G401.6 (cell line): Measurements from ENCODE around the gene KLRK1.
A peak's percentile ranks its signal among the peaks of the same experiment; 100 is the strongest.
"Not testable (repeated sequence)": the region's sequence is repeated elsewhere in the genome, so short reads cannot be mapped to it uniquely, and the experiment has no call there.

Experiments
- FAIRE-seq: peaks from 2 replicates; lab custom pipeline; 2012; peaks lifted over from hg19 to GRCh38; lab: Jason Lieb, UNC

The KLRK1 gene

DNA sequence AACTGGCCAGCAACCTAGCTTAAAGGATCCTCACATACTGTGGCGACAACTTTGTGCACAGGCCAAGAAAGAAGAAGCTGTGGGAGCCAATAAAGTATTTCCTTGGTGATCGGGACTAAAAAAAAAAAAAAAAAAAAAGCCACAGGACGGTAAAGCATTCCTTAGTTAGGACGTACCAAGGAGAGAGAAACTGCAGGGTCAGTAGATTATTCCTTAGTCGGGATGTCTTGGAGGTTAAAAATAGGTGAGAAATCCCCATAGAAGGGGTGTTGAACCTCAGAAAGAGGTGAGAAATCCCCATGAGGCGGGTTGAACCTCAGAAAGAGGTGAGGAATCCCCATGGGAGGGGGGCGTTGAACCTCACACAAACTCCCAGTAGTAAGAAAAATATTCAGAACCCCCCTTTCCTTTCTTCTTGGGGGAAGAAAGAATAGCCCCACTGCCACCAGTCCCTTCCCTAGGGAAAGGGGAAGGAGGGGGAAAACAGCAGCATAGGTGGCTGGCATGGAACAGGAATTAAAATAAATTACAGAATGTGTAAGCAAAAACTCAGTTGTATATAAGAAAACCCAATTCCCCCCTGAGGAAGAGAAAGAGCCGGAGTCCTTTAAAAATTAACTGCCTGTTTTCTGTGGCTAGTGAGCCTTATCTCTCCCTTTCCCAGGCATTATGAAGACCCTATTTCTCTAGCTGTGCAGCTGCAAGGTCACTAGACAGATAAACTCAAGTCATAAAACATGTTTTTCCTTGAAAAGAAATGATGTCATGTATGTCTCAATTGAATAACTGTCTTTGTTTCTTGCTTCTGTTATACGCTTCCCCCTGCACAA, 26.8 kb downstream of the KLRK1 start:
- FAIRE-seq, result no peak

GRCh38 chr12:10362325-10362724, 27.5 kb downstream of the KLRK1 start:
- FAIRE-seq, result no peak

DNA sequence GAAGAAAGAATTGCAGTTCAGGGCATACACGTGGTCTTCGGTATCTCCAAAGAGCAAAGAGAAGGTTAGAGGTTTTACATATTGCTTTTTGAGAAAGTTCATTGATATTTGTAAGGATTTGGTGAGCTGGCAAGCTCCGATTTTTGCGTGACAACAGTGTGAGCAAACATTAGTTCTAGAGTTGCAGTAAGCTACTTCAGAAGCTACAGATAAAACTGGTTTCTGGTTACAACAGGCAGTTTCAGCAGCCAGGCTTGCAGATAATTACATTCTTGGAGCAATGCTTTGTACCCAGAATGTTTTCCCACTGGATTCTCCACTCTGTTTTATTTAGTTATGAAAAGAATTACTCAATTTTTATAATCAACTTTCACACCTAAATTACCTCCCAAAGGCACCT, 28.2 kb downstream of the KLRK1 start:
- no peak for FAIRE-seq

GRCh38 chr12:10361084-10361483, 28.8 kb downstream of the KLRK1 start:
- no peak for FAIRE-seq

DNA sequence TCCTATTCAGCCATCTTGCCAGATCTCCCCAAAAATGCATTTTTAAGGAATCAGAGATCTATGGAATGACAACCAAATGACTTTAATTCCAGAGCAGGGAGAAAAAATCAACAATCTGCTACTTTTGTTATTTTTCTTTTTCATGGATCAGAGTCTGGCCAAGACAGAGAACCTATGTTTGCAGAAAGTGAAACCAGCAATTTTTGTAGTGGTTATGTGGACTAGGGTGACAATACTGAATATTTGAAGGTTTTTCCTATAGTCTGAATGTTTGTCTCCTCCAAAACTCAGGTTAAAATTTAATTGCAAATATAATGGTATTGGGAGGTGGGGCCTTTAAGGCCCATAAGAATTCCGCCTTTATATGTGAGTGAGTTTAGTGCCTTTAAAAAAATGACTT, 30.9 kb downstream of the KLRK1 start:
- FAIRE-seq, result no peak

- FAIRE-seq, result no peak
These were observed 31.7 kb downstream of the KLRK1 start for GRCh38 chr12:10358131-10358530.

DNA sequence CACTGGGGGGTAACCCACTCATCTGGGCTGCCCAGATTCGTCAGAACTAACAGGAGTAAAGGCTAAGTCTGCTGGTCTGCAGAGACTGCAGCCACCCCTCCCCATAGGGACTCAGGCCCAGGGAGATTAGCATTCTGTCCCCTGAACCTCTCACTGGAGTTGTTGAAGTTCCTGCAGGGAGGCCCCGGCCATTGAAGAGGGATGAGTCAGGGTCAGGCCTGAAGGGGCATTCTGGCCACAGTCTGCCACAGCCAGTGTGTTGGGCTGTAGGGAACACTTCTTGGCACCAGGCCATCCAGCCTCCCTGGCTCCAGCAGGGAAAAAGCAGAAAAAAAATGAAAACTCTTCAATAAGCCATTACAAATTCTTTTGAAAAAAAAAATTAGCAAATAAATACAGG, 35.3 kb downstream of the KLRK1 start:
- no peak for FAIRE-seq

DNA sequence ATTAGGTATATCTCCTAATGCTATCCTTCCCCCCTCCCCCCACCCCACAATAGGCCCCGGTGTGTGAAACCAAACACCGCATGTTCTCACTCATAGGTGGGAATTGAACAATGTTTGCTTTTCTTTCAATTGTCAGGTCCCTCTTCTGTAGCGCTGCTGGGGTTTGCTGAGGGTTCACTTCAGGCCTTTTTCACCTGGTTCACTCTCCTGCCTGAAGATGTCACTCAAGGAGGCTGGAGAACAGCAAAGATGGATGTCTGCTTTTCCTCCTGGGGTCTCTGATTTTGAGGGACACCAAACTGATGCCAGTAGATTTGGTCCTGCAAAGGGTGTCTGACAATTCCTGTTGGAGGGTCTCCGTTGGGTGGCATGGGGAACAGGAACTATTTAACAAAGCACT, 35.8 kb downstream of the KLRK1 start:
- no peak for FAIRE-seq

DNA sequence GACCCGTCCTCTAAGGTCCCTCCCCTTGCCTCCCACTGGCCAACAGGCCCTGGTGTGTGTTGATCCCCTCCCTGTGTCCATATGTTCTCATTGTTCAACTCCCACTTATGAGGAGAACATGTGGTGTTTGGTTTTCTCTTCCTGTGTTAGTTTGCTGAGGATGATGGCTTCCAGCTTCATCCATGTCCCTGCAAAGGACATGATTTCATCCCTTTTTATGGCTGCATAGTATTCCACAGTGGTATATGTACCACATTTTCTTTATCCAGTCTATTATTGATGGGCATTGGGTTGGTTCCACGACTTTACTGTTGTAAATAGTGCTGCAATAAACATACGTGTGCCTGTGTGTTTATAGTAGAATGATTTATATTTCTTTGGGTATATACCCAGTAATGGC, 38.4 kb downstream of the KLRK1 start:
- FAIRE-seq, result not testable (repeated sequence)

DNA sequence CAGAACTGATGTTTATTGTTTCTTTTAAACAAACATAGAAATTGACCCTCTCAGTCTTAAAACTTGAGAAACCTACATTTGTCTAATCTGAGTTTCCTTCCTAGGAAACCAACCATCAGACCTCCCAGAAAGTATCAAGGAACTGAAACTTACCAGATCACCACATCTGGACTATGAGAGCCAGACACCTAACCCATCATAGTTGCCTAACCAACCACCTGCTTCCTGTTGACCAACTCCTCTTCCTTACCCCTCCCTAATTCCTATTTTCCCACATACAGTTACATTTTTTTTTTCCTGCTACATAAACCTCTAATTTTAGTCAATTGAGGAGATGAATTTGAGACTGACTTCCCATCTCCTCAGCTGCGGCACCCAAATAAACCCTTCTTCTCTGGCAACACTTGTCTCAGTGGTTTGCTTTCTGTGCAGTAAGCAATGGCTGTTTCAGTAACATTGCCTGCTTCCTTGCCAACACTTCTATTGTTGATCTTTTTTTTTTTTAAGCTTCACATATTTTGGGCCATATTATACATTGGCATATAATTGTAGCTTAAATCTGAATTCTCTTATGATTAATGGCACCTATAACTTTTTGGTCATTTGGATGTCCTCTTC, 47.8 kb downstream of the KLRK1 start:
- no peak for FAIRE-seq

GRCh38 chr12:10340946-10341345, 48.9 kb downstream of the KLRK1 start:
- FAIRE-seq, result not testable (repeated sequence)

DNA sequence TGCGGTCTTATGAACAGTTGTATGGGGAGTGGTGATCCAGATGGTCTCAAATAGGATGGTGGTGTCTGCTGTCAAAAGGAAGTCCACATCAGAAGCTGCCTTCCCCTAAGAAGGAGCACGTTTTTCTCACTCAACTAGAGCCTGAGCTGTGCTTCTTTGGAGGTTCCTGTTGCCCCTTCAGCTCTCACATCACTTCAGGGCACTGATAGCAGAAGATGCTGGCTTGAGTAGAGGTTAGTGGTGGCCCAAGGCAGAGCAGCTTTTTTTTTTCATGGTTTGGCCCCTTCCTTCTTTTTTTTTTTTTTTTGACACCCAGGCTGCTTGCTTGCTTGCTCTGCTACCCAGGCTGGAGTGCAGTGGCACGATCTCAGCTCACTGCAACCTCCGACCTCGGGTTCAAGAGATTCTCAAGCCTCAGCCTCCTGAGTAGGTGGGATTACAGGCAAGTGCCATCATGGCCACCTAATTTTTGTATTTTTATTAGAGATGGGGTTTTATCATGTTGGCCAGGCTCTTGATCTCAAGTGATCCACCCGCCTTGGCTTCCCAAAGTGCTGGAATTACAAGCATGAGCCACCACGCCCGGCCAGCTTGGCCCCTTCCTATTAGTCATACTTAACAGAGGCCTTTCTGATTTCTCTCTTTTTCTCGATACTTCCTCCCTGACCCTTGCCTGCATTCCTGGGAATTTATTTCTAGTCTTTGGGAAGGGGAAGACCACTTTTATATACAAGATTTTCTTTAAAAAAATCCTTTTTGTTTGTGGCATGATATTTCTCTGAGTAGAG, 50.6 kb downstream of the KLRK1 start:
- FAIRE-seq, result no peak

GRCh38 chr12:10338470-10338869, 51.4 kb downstream of the KLRK1 start:
- FAIRE-seq, result not testable (repeated sequence)

GRCh38 chr12:10336196-10336595, 53.6 kb downstream of the KLRK1 start:
- FAIRE-seq, result not testable (repeated sequence)

- peak; percentile 78 for FAIRE-seq
These were observed 58.1 kb downstream of the KLRK1 start for GRCh38 chr12:10331642-10332239.

- FAIRE-seq, result not testable (repeated sequence)
These were observed 61.1 kb downstream of the KLRK1 start for GRCh38 chr12:10328691-10329090.
